Measurements from ENCODE around the gene MARCHF5. TPM values are rescaled to one million over a fixed set of nuclear protein-coding genes. Genes with fewer than 3 reads are reported as not detected.
A peak's percentile ranks its signal among the peaks of the same experiment; 100 is the strongest.
"Not testable (repeated sequence)": the region's sequence is repeated elsewhere in the genome, so short reads cannot be mapped to it uniquely, and the experiment has no call there.

MARCHF5 gene
- total and polyA plus RNA-seq, 8 donors, result 33.0 to 83.6 (median 68.2) TPM

DNA sequence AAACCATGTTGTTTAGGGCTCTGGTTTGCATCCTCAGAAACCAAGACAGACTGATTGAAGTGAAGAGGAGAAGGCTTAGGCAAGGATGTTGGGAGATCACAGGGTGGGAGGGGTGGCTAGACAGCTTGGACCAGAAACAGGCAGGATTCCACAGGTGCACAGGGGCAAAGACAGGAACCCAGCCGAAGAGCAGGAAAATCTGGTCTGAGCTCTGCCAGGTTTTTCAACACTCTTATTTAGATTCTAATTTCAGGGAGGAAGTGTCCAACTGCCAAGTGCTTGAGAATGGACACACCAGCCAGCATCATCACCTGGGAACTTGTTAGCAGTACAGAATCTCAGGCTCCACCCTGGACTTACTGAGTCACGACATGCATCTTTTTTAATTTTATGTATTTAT, 93.8 kb downstream of the MARCHF5 start:
- Histone ChIP-seq H3K27me3 (no peaks in the 10 kb centered on the region), H3K36me3 (no peaks in the 10 kb centered on the region), H3K27ac (no peak overlapping the region), H3K9me3 (no peaks in the 10 kb centered on the region), H3K4me3 (no peak overlapping the region), H3K4me1 (no peaks in the 10 kb centered on the region)
- TF ChIP-seq, protein P1, sequence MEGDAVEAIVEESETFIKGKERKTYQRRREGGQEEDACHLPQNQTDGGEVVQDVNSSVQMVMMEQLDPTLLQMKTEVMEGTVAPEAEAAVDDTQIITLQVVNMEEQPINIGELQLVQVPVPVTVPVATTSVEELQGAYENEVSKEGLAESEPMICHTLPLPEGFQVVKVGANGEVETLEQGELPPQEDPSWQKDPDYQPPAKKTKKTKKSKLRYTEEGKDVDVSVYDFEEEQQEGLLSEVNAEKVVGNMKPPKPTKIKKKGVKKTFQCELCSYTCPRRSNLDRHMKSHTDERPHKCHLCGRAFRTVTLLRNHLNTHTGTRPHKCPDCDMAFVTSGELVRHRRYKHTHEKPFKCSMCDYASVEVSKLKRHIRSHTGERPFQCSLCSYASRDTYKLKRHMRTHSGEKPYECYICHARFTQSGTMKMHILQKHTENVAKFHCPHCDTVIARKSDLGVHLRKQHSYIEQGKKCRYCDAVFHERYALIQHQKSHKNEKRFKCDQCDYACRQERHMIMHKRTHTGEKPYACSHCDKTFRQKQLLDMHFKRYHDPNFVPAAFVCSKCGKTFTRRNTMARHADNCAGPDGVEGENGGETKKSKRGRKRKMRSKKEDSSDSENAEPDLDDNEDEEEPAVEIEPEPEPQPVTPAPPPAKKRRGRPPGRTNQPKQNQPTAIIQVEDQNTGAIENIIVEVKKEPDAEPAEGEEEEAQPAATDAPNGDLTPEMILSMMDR (IDR thresholded peaks at IDR 0.05), result no peak
- no peak for DNase-seq
- intact Hi-C loops (cut with DNase I), result no loop called here
- no peak for ATAC-seq

- no peak overlapping the region for H3K4me3 ChIP-seq
- TF ChIP-seq, protein P1 (IDR thresholded peaks at IDR 0.05), result no peak
- ATAC-seq (no peak), DNase-seq (no peak)
- H3K9me3 ChIP-seq, result no peaks in the 10 kb centered on the region
- H3K27me3 ChIP-seq, result no peaks in the 10 kb centered on the region
- H3K36me3 ChIP-seq, result no peaks in the 10 kb centered on the region
- no peaks in the 10 kb centered on the region for H3K4me1 ChIP-seq
- no peak overlapping the region for H3K27ac ChIP-seq
- intact Hi-C loops (cut with DNase I), result no loop called here
Measured at GRCh38 chr10:92385831-92386230, 94.9 kb downstream of the MARCHF5 start.

DNA sequence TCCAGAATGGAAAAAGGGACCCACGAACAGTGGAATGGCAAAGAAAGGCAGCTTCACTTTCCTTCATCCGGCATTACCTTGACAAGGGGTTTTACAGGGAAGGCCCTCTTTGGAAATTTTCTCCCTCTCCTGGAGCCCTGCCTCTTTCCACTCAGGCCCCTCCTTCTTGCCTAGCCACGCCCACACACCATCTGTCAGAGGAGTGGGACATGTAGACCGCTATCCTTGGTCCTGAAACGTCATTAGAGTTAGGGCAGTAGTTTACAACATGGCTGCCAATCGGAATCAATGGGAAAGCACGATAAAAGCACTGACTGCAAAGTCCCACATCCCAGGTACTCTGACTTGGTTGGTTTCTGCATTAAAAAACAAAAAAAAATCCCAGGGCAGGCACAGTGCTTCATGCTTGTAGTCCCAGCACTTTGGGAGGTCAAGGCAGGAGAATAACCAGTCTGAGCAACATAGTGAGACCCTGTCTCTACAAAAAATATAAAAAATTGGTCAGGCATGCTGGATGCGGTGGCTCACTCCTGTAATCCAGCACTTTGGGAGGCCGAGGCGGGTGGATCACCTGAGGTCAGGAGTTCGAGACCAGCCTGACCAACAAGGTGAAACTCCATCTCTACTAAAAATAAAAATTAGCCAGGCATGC, 96.4 kb downstream of the MARCHF5 start:
- Histone ChIP-seq H3K4me1 (no peaks in the 10 kb centered on the region), H3K36me3 (no peaks in the 10 kb centered on the region), H3K4me3 (no peak overlapping the region), H3K9me3 (no peaks in the 10 kb centered on the region), H3K27ac (no peak overlapping the region), H3K27me3 (no peaks in the 10 kb centered on the region)
- ATAC-seq (peak; percentile 75), DNase-seq (peak in 2 of 4 donors; percentile 22 to 54)
- intact Hi-C loops (cut with DNase I), result no loop called here
- TF ChIP-seq, protein P1 (IDR thresholded peaks at IDR 0.05), result no peak

DNA sequence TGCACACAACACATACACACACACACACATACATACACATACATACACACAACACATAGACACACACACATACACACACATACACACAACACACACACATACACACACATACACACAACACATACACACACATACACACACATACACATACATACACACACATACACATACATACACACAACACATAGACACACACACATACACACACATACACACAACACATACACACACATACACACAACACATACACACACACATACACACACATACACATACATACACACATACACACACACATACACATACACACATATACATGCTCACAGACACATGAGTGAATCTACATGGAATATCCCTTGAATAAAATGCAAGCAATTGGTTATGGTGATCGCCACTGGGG, 102.2 kb downstream of the MARCHF5 start:
- H3K36me3 ChIP-seq; H3K27ac ChIP-seq; DNase-seq; H3K4me3 ChIP-seq; intact Hi-C loops (cut with DNase I); ATAC-seq; H3K4me1 ChIP-seq; H3K9me3 ChIP-seq; H3K27me3 ChIP-seq: not testable (repeated sequence)

DNA sequence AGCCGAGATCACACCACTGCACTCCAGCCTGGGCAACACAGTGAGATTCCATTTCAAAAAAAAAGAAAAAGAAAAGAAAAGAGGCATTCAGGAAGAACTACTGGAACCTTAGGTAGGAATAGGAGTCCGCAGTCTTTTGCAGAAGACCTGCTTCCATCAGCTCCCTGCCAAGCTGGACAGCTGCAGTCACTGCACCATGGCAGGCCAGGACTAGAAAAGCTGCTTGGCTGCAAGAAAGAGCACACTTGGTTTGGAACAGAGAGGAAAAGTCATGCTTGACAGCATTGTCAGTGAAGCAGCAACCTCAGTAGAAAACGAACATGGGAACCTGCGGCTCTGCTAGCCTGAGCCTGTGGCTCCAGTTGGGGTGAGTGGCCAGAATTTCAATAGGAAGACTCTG, 104.3 kb downstream of the MARCHF5 start:
- Histone ChIP-seq H3K4me3 (no peak overlapping the region), H3K27ac (no peak overlapping the region), H3K27me3 (no peaks in the 10 kb centered on the region), H3K4me1 (no peaks in the 10 kb centered on the region), H3K36me3 (no peaks in the 10 kb centered on the region), H3K9me3 (no peaks in the 10 kb centered on the region)
- ATAC-seq (no peak), DNase-seq (no peak)
- TF ChIP-seq, protein P1 (IDR thresholded peaks at IDR 0.05), result no peak
- intact Hi-C loops (cut with DNase I), result no loop called here

DNA sequence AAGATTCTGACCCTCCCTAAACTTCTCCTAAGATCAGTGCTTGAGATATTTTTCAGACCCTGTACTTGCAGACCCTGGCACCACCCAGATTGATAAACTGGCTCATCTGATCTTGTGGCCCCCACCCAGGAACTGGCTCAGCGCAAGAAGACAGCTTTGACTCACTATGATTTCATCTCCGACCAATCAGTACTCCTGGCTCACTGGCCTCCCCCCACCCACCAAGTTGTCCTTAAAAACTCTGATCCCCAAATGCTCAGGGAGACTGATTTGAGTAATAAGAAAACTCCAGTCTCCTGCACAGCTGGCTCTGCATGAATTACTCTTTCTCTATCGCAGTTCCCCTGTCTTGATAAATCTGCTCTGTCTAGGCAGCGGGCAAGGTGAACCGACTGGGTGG, 111.3 kb downstream of the MARCHF5 start:
- DNase-seq; intact Hi-C loops (cut with DNase I); H3K27ac ChIP-seq; H3K27me3 ChIP-seq; H3K36me3 ChIP-seq; H3K4me1 ChIP-seq; ATAC-seq; H3K9me3 ChIP-seq; H3K4me3 ChIP-seq: not testable (repeated sequence)

Other genes with a start within 250 kb of the MARCHF5 start
- 1 to 10 TPM; 3.5 to 4.3 TPM for gene CPEB3, start 89 bp upstream of the MARCHF5 start, total RNA-seq
- 1 to 10 TPM; 2.9 to 3.9 (median 3.4) TPM for gene CPEB3, start 89 bp upstream of the MARCHF5 start, polyA plus RNA-seq (ENCODE audit: insufficient read length in 6 of 6)